ENCODE results near the gene MAP3K14.

GRCh38 chr17:45364531-45365390, 47.9 kb upstream of the MAP3K14 start:
- TF ChIP-seq CTCF (IDR thresholded peaks at IDR 0.05) = no peak
- TF ChIP-seq POLR2A (IDR thresholded peaks at IDR 0.05) = no peak
